ENCODE measurements around the gene TEPSIN.

DNA sequence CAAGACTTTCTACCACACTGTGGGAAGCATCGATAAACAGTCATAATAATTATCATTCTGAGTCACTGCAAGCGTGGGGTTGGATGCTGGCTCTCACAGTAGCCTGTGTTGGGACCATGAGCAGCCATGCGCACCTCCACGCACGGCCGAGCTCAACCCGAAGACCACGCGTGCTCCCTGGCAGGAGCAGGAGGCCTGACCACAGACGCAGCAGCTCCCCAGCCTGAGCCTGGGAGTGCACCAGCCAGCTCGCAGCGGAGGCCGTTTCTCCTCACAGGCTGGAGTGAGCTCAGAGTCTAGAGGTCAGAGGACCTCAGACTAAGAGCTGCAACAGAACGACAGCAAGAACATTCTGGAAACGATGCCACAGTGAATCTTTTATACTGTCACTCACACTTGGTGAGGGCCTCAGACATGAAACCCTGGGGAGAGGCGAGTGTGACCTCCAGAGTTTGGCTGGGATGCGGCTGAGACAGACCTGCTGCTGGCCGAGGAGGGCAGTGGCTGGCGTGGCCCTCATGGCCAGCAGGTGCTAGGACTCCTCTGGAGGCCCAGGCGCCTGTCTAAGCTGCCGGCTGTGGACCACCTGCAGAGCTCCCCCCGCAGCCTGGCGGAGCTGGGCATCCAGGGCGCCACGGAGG is 6.3 kb upstream of the TEPSIN start:
- TF ChIP-seq, protein P1, sequence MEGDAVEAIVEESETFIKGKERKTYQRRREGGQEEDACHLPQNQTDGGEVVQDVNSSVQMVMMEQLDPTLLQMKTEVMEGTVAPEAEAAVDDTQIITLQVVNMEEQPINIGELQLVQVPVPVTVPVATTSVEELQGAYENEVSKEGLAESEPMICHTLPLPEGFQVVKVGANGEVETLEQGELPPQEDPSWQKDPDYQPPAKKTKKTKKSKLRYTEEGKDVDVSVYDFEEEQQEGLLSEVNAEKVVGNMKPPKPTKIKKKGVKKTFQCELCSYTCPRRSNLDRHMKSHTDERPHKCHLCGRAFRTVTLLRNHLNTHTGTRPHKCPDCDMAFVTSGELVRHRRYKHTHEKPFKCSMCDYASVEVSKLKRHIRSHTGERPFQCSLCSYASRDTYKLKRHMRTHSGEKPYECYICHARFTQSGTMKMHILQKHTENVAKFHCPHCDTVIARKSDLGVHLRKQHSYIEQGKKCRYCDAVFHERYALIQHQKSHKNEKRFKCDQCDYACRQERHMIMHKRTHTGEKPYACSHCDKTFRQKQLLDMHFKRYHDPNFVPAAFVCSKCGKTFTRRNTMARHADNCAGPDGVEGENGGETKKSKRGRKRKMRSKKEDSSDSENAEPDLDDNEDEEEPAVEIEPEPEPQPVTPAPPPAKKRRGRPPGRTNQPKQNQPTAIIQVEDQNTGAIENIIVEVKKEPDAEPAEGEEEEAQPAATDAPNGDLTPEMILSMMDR (IDR thresholded peaks at IDR 0.05), result no peak
- no peak for TF ChIP-seq ZFX (IDR thresholded peaks at IDR 0.05; ENCODE audit: borderline replicate concordance)
